Colonic mucosa (tissue), 4 donors: ENCODE results near the gene BACE1. TPM values are rescaled to one million over a fixed set of nuclear protein-coding genes. Genes with fewer than 3 reads are reported as not detected.
"Not testable (repeated sequence)": the region's sequence is repeated elsewhere in the genome, so short reads cannot be mapped to it uniquely, and the experiment has no call there.

ENCODE experiments used
- DNase-seq: peaks from one replicate; pipeline ENCODE4 v3.0.0-alpha.2; 2020
- H3K27ac ChIP-seq: fragments of 200-600 bp; one replicate; pipeline ENCODE4 v1.8.0; 2021
- H3K27me3 ChIP-seq: fragments of 200-600 bp; one replicate; pipeline ENCODE4 v1.8.0; 2021
- H3K36me3 ChIP-seq: fragments of 200-600 bp; one replicate; pipeline ENCODE4 v1.8.0; 2021
- H3K4me1 ChIP-seq: fragments of 200-600 bp; one replicate; pipeline ENCODE4 v1.8.0; 2021; ENCODE audit warnings: mild to moderate bottlenecking
- H3K4me3 ChIP-seq: fragments of 200-600 bp; one replicate; pipeline ENCODE4 v1.8.0; 2021
- H3K9ac ChIP-seq, 2 donors: one replicate each; pipeline ENCODE4 v1.7.0; 2013; ENCODE audit warnings: control low read depth in 2 of 2, low read depth in 2 of 2, low read length in 2 of 2
- H3K9me3 ChIP-seq: fragments of 200-600 bp; one replicate; pipeline ENCODE4 v1.8.0; 2021
- CTCF ChIP-seq: fragments of 200-600 bp; IDR thresholded peaks from one replicate; pipeline ENCODE4 v1.8.0; 2022; ENCODE audit warnings: antibody characterized with exemption, mild to moderate bottlenecking
- intact Hi-C: fragments of 100-400 bp; cut with DNase I; formaldehyde crosslinking; loops from one replicate; pipeline ENCODE4 v1.14.1; 2022
- total RNA-seq, 2 donors: library from RNA; stranded (reverse); fragmentation: NEBNext Ultra II Directional in 1 of 2; extraction: Animal tissue kit (Norgen Biotek cat#: 25700) in 1 of 2; gene quantifications; one replicate each; pipeline ENCODE4 v1.2.1, GENCODE V29; 2021
- donor health status: healthy.
- donor health status: DM: no; HTN: no; CAD: no.
- donor health status: DM: no; HTN: no; CAD: no.

BACE1 gene
- total RNA-seq, 2 donors from 2014 or later: 11.1 to 11.5 TPM

GRCh38 chr11:117328375-117329010, 12.4 kb upstream of the BACE1 start:
- Histone ChIP-seq H3K4me3 (peak overlapping the region; percentile 75), H3K27ac (peak overlapping the region; percentile 85), H3K27me3 (no peaks in the 10 kb centered on the region), H3K9me3 (no peaks in the 10 kb centered on the region), H3K36me3 (no peaks in the 10 kb centered on the region), H3K9ac (peak overlapping the region; percentile 70 to 81), H3K4me1 (peaks cover 5% of the 10 kb centered on the region)
- no peak for TF ChIP-seq CTCF
- intact Hi-C loops: loop anchor here (5.0 kb wide), 1 partner anchor 96 kb away; the partner anchor contains the start of genes PCSK7 and RNF214
- peak; percentile 47 for DNase-seq

GRCh38 chr11:117327567-117328374, 11.7 kb upstream of the BACE1 start, which contains the start of gene CEP164:
Gene CEP164, plus strand, starts transcription at chr11:117327854. Its CDS starts 10,733 bp downstream, at chr11:117338587.
- Histone ChIP-seq H3K9me3 (no peaks in the 10 kb centered on the region), H3K4me3 (peak within 1 kb of the TSS; percentile 75)
- intact Hi-C loops: loop anchor here (5.0 kb wide), 1 partner anchor 95 kb away; the partner anchor contains the start of genes PCSK7 and RNF214

GRCh38 chr11:117327255-117327566, 11.2 kb upstream of the BACE1 start:
- H3K9me3 ChIP-seq, H3K4me1 ChIP-seq, H3K36me3 ChIP-seq, H3K27me3 ChIP-seq, H3K9ac ChIP-seq, DNase-seq: not testable (repeated sequence)
- Histone ChIP-seq H3K4me3 (peak overlapping the region; percentile 75), H3K27ac (peak overlapping the region; percentile 85)
- intact Hi-C loops: loop anchor here (5.0 kb wide), 1 partner anchor 95 kb away; the partner anchor contains the start of genes PCSK7 and RNF214

More at GRCh38 chr11:117327567-117328374, 11.7 kb upstream of the BACE1 start, which contains the start of gene CEP164:
- DNase-seq: peak; percentile 97
- H3K36me3 ChIP-seq: no peaks in the 10 kb centered on the region
- peak within 1 kb of the TSS; percentile 85 for H3K27ac ChIP-seq
- peak within 1 kb of the TSS; percentile 70 to 81 for H3K9ac ChIP-seq
- H3K4me1 ChIP-seq: peaks cover 5% of the 10 kb centered on the region
- TF ChIP-seq CTCF: no peak
- H3K27me3 ChIP-seq: no peaks in the 10 kb centered on the region

GRCh38 chr11:117319214-117319840, 3.3 kb upstream of the BACE1 start:
- no peaks in the 10 kb centered on the region for H3K27me3 ChIP-seq
- no peak for TF ChIP-seq CTCF
- H3K9ac ChIP-seq: no peak overlapping the region
- H3K36me3 ChIP-seq: no peaks in the 10 kb centered on the region
- H3K4me3 ChIP-seq: no peak overlapping the region
- intact Hi-C loops: no loop called here
- no peak overlapping the region for H3K27ac ChIP-seq
- no peak for DNase-seq
- no peaks in the 10 kb centered on the region for H3K9me3 ChIP-seq
- peaks cover 8% of the 10 kb centered on the region for H3K4me1 ChIP-seq

- H3K27ac ChIP-seq: no peak overlapping the region
- intact Hi-C loops: no loop called here
- no peak for DNase-seq
- H3K27me3 ChIP-seq: no peaks in the 10 kb centered on the region
- no peaks in the 10 kb centered on the region for H3K9me3 ChIP-seq
- H3K4me3 ChIP-seq: no peak overlapping the region
- peaks cover 8% of the 10 kb centered on the region for H3K4me1 ChIP-seq
- TF ChIP-seq CTCF: no peak
- no peaks in the 10 kb centered on the region for H3K36me3 ChIP-seq
- H3K9ac ChIP-seq: no peak overlapping the region
These were observed 2.7 kb upstream of the BACE1 start for GRCh38 chr11:117318738-117319137.
